Measurements from ENCODE around the gene SHC2. TPM values are rescaled to one million over a fixed set of nuclear protein-coding genes. Genes with fewer than 3 reads are reported as not detected.

SHC2 gene
- total and polyA plus RNA-seq, 2 experiments from 2014 or later = 39.9 to 56.9 TPM

- no peak for TF ChIP-seq CTCF (IDR thresholded peaks at IDR 0.05; ENCODE audit: low read depth, low read length)
- no peaks in the 10 kb centered on the region for H3K27me3 ChIP-seq
- H3K9me3 ChIP-seq (ENCODE audit: low read depth) = no peaks in the 10 kb centered on the region
- no peaks in the 10 kb centered on the region for H3K4me1 ChIP-seq (ENCODE audit: low read depth)
- DNase-seq (ENCODE audit: low read depth in 1 of 2, low spot score in 1 of 2) = no peak
- H3K4me3 ChIP-seq = no peak overlapping the region
- H3K36me3 ChIP-seq = no peaks in the 10 kb centered on the region
- H3K27ac ChIP-seq = no peak overlapping the region
Observed at GRCh38 chr19:400976-401865, 59.6 kb downstream of the SHC2 start.

GRCh38 chr19:399370-399769 is 61.5 kb downstream of the SHC2 start:
- Histone ChIP-seq H3K4me1 (ENCODE audit: low read depth) (no peaks in the 10 kb centered on the region), H3K27me3 (no peaks in the 10 kb centered on the region), H3K9me3 (ENCODE audit: low read depth) (no peaks in the 10 kb centered on the region), H3K27ac (no peak overlapping the region), H3K36me3 (no peaks in the 10 kb centered on the region), H3K4me3 (no peak overlapping the region)
- no peak for DNase-seq (ENCODE audit: low read depth in 1 of 2, low spot score in 1 of 2)
- TF ChIP-seq CTCF (IDR thresholded peaks at IDR 0.05; ENCODE audit: low read depth, low read length) = no peak

- no peaks in the 10 kb centered on the region for H3K4me1 ChIP-seq (ENCODE audit: low read depth)
- no peaks in the 10 kb centered on the region for H3K9me3 ChIP-seq (ENCODE audit: low read depth)
- no peak for TF ChIP-seq CTCF (IDR thresholded peaks at IDR 0.05; ENCODE audit: low read depth, low read length)
- H3K27me3 ChIP-seq = no peaks in the 10 kb centered on the region
- no peaks in the 10 kb centered on the region for H3K36me3 ChIP-seq
- no peak for DNase-seq (ENCODE audit: low read depth in 1 of 2, low spot score in 1 of 2)
- no peak overlapping the region for H3K4me3 ChIP-seq
- H3K27ac ChIP-seq = no peak overlapping the region
Observed at GRCh38 chr19:398719-399118, 62.1 kb downstream of the SHC2 start.

GRCh38 chr19:397941-398706 is 62.7 kb downstream of the SHC2 start:
- Histone ChIP-seq H3K36me3 (no peaks in the 10 kb centered on the region), H3K4me3 (no peak overlapping the region), H3K4me1 (ENCODE audit: low read depth) (no peaks in the 10 kb centered on the region), H3K27me3 (no peaks in the 10 kb centered on the region), H3K27ac (no peak overlapping the region), H3K9me3 (ENCODE audit: low read depth) (no peaks in the 10 kb centered on the region)
- TF ChIP-seq CTCF (IDR thresholded peaks at IDR 0.05; ENCODE audit: low read depth, low read length) = no peak
- DNase-seq (ENCODE audit: low read depth in 1 of 2, low spot score in 1 of 2) = no peak

- peaks cover 4% of the 10 kb centered on the region for H3K4me1 ChIP-seq (ENCODE audit: low read depth)
- no peaks in the 10 kb centered on the region for H3K27me3 ChIP-seq
- H3K36me3 ChIP-seq = no peaks in the 10 kb centered on the region
- DNase-seq (ENCODE audit: low read depth in 1 of 2, low spot score in 1 of 2) = no peak
- TF ChIP-seq CTCF (IDR thresholded peaks at IDR 0.05; ENCODE audit: low read depth, low read length) = no peak
- H3K27ac ChIP-seq = no peak overlapping the region
- no peaks in the 10 kb centered on the region for H3K9me3 ChIP-seq (ENCODE audit: low read depth)
- H3K4me3 ChIP-seq = no peak overlapping the region
Observed at GRCh38 chr19:397321-397720, 63.5 kb downstream of the SHC2 start.

Data from cardiac muscle cell (in vitro differentiated cells and primary cell).